Measurements from ENCODE around the gene CCDC57. TPM values are rescaled to one million over a fixed set of nuclear protein-coding genes. Genes with fewer than 3 reads are reported as not detected.

CCDC57 gene
- total RNA-seq, 3 donors from 2014 or later = 48.9 to 64.6 (median 60.5) TPM

DNA sequence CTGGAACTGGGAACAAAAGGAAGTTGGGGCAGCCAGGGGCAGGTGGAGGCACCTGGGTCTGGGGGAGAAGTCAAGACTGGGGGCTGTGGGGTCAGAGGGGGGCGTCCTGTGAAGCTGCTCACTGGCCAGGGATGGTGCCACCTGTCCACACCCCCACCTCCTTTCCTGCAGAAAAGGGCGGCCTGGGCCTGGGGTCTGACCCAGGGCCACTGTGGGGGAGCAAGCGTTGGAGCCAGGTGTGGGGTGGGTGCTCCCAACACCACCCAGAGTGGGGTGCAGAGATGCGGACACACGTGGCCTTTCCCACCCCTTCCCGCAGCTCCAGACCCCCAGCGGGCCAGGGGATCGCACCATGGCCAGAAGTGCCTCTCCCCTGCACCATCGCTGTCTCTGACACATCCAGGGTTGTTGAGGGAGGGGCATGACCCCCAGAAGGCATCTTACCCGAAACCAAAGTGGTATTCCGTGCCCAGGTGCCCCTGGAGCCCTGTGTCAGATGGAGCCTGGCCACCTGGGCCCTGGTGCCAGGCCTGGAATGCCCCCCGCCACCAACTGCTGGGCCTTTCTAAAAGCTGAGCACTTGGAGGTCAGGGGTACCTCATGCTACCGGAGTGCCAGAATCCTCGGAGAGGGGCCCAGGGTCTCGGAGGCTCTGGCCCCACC lies 13.6 kb upstream of the CCDC57 start:
- ATAC-seq (no peak), DNase-seq (no peak)
- H3K4me1 Mint-ChIP-seq (ENCODE audit: low read depth) = peaks cover 17% of the 10 kb centered on the region
- H3K27me3 Mint-ChIP-seq (ENCODE audit: low read depth) = no peaks in the 10 kb centered on the region
- H3K36me3 Mint-ChIP-seq (ENCODE audit: insufficient read depth) = no peaks in the 10 kb centered on the region
- no peak overlapping the region for H3K4me3 Mint-ChIP-seq
- H3K9me3 Mint-ChIP-seq = no peaks in the 10 kb centered on the region

DNA sequence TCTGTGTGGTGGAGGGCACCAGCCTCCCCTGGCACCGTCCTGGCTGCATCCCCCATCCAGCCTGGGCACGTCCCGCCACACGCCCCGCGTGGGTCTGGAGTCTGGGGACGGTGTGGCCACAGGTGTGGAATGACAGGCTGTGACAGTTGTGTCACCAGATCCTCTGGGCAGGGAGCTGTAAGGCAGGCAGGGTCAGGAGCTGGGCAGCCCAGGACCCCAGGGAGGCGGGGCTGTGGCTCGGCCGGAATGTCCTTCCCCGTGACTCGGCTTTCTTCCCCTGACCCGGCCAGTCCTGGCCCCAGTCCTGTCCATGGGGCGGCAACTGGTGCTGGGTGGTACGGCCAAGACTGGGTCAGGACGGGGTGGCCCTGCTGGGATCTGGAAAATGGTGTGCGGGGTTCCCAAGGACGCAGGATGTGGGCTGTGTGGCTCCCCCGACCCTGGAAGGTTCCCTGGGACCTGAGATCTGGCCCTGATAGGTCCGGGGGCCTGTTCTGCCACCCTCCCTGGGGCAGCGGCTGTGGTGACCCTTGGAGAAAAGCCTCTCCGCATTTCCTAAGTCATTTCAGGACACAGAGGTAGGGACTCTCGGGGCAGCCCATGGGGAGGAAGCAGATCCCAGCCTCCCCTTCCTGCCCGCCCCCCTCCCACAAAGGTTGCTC lies 12.9 kb upstream of the CCDC57 start:
- Mint-ChIP-seq H3K36me3 (ENCODE audit: insufficient read depth) (no peaks in the 10 kb centered on the region), H3K9me3 (no peaks in the 10 kb centered on the region), H3K4me3 (no peak overlapping the region), H3K4me1 (ENCODE audit: low read depth) (peaks cover 17% of the 10 kb centered on the region), H3K27me3 (ENCODE audit: low read depth) (no peaks in the 10 kb centered on the region)
- no peak for ATAC-seq
- no peak for DNase-seq

DNA sequence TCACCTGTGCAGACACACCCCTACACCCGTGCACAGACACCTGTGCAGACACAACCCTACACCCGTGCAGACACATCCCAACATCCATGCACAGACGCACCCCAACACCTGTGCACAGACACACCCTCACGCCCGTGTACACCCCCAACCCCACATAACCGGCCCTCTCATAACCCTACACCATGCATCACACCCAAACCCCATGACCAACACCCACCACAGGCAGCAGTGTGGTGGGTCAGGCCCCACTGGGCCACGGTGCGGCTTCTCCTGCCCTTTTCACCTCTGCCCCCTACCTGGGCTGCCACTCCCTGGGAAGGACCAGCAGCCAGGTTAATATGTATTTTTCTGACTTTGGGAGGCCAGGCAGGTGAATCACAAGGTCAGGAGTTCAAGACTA lies 12.0 kb upstream of the CCDC57 start:
- Mint-ChIP-seq H3K4me1 (ENCODE audit: low read depth) (peaks cover 10% of the 10 kb centered on the region), H3K36me3 (ENCODE audit: insufficient read depth) (no peaks in the 10 kb centered on the region), H3K9me3 (no peaks in the 10 kb centered on the region), H3K4me3 (no peak overlapping the region), H3K27me3 (ENCODE audit: low read depth) (no peaks in the 10 kb centered on the region)
- ATAC-seq (no peak), DNase-seq (no peak)

GRCh38 chr17:82223517-82223916 lies 10.9 kb upstream of the CCDC57 start:
- H3K36me3 Mint-ChIP-seq (ENCODE audit: insufficient read depth) = no peaks in the 10 kb centered on the region
- ATAC-seq (no peak), DNase-seq (no peak)
- no peak overlapping the region for H3K4me3 Mint-ChIP-seq
- no peaks in the 10 kb centered on the region for H3K27me3 Mint-ChIP-seq (ENCODE audit: low read depth)
- peaks cover 8% of the 10 kb centered on the region for H3K4me1 Mint-ChIP-seq (ENCODE audit: low read depth)
- H3K9me3 Mint-ChIP-seq = no peaks in the 10 kb centered on the region

GRCh38 chr17:82222816-82223215 lies 10.2 kb upstream of the CCDC57 start:
- ATAC-seq (no peak), DNase-seq (no peak)
- Mint-ChIP-seq H3K4me1 (ENCODE audit: low read depth) (peaks cover 5% of the 10 kb centered on the region), H3K9me3 (no peaks in the 10 kb centered on the region), H3K4me3 (no peak overlapping the region), H3K36me3 (ENCODE audit: insufficient read depth) (no peaks in the 10 kb centered on the region), H3K27me3 (ENCODE audit: low read depth) (no peaks in the 10 kb centered on the region)

- Mint-ChIP-seq H3K36me3 (ENCODE audit: insufficient read depth) (no peaks in the 10 kb centered on the region), H3K4me3 (no peak overlapping the region), H3K4me1 (ENCODE audit: low read depth) (peaks cover 8% of the 10 kb centered on the region), H3K27me3 (ENCODE audit: low read depth) (no peaks in the 10 kb centered on the region), H3K9me3 (no peaks in the 10 kb centered on the region)
- ATAC-seq = no peak
- DNase-seq = no peak
Observed at GRCh38 chr17:82221341-82221902, 8.8 kb upstream of the CCDC57 start.

DNA sequence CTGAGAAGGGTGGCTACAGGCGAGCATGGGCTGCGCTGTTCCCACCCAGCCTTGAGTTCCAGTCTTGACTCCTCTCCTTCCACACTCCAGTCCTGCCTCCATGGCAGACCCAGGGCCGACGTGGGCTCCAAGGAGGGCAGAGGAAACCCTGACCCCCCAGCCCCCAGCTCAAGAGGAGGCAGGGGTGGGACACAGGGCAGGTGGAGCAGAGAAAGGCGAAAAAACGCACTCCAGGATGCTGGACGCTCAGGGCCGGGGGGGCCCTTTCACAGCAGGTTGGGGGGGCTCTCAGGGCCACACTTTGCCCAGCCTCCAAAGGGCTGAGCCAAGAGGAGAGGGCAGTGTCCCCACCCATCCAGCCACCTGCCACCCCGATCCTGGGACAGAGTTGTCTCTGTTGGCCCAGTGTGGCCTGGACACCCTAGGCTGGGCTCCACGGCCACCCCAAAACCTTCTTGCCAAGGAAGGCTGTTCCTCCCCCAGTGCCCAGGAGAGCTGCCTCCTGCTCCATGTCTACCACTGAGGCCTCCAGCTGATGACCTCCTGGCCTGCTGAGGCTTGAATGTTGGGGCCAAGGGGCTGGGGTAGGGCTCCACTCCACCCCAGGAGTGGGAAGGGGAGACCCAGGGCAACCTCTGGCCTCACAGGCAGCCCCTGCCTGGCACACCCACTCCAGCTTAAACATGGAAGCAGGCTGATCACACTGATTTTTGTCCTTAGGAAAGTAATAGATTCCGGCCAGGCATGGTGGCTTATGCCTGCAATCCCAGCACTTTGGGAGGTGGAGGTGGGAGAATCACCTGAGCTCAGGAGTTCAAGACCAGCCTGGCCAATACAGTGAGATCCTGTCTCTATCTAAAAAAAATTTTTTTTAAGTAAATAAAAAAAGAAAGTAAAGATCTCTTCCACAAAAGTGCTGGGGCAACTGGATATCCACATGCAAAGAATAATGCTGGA lies 7.4 kb upstream of the CCDC57 start:
- ATAC-seq = no peak
- no peaks in the 10 kb centered on the region for H3K27me3 Mint-ChIP-seq (ENCODE audit: low read depth)
- H3K4me1 Mint-ChIP-seq (ENCODE audit: low read depth) = peaks cover 16% of the 10 kb centered on the region
- no peaks in the 10 kb centered on the region for H3K36me3 Mint-ChIP-seq (ENCODE audit: insufficient read depth)
- H3K4me3 Mint-ChIP-seq = no peak overlapping the region
- no peak for DNase-seq
- no peaks in the 10 kb centered on the region for H3K9me3 Mint-ChIP-seq

DNA sequence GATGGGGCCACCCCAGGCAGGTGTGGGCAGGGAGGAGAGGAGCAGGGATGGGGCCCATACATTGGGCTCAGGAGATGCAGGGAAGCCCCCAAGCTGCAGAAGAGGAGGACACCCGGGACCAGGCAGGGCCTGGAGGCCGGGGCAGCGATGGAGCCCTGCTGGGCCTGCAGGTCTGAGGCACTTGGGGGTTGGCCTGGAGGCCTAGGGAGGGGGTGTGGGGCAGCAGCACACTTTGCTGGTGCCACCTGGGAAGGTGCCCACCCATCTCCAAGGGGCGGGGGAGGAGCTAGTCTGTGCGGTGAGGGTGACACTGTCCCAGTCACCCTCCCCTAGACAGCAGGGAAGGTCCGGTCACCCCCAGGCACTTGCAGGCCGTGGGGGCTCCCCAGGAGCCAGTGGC lies 6.4 kb upstream of the CCDC57 start:
- Mint-ChIP-seq H3K4me1 (ENCODE audit: low read depth) (peaks cover 25% of the 10 kb centered on the region), H3K36me3 (ENCODE audit: insufficient read depth) (no peaks in the 10 kb centered on the region), H3K9me3 (no peaks in the 10 kb centered on the region), H3K27me3 (ENCODE audit: low read depth) (no peaks in the 10 kb centered on the region), H3K4me3 (no peak overlapping the region)
- DNase-seq = no peak
- ATAC-seq = no peak

GRCh38 chr17:82218349-82219075 lies 5.9 kb upstream of the CCDC57 start:
- no peak for ATAC-seq
- Mint-ChIP-seq H3K27me3 (ENCODE audit: low read depth) (no peaks in the 10 kb centered on the region), H3K4me1 (ENCODE audit: low read depth) (peaks cover 29% of the 10 kb centered on the region), H3K4me3 (no peak overlapping the region), H3K36me3 (ENCODE audit: insufficient read depth) (no peaks in the 10 kb centered on the region), H3K9me3 (no peaks in the 10 kb centered on the region)
- DNase-seq = no peak

DNA sequence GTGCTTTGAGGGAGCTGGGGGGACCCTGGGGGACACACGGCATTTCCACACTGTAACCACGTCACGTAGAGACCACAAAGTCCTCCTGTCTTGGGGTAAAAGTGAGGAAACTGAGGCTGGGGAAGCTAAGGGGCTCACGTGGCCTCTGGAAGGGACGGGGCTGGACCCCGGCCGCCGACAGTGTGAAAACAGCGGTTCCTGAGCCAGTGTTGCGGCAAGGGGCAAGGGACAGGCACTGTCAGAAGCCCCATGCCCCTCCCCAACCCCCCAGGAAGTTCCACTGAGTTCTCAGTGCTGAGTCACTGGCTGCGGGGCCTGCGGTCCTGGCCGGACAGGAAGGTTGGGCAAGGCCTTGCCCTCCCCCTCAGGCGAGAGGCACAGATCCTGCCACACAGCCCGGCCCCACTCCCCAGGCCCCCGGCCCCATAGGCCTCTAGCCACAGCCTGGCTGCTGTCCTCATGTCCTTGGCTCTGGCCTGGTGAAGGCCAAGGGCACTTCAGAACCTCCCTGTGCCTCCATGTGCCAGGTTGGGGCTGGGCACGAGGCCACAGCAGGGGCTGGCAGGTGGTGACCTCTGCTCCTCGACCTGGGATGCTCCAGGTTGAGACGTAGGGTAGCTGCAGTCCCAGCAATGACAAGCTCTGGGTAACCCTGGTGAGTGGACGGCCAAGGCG lies 5.0 kb upstream of the CCDC57 start:
- DNase-seq = no peak
- H3K27me3 Mint-ChIP-seq (ENCODE audit: low read depth) = no peaks in the 10 kb centered on the region
- no peaks in the 10 kb centered on the region for H3K9me3 Mint-ChIP-seq
- ATAC-seq = no peak
- H3K36me3 Mint-ChIP-seq (ENCODE audit: insufficient read depth) = no peaks in the 10 kb centered on the region
- H3K4me3 Mint-ChIP-seq = no peak overlapping the region
- H3K4me1 Mint-ChIP-seq (ENCODE audit: low read depth) = peaks cover 30% of the 10 kb centered on the region

DNA sequence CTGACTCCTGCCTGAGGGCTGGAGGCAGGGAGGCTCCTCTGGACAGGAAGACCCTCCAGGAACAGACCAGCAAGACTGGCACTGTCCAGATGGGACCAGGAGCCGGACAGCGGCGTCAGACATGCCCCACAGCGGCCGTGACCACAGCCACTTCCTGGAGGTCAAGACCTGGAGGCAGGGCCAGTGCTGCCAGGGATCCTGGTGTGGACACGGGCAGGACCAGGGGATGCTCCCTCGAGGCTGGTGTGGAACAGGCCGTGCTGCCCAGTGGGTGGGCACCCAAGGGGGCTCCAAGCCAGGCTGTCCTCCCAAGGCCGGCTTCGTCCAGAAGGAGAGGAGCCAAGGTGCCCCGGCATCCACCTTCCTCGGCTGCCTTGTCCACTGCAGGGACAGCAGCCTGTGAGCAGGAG lies 4.5 kb upstream of the CCDC57 start:
- Mint-ChIP-seq H3K4me3 (no peak overlapping the region), H3K9me3 (no peaks in the 10 kb centered on the region), H3K27me3 (ENCODE audit: low read depth) (no peaks in the 10 kb centered on the region), H3K36me3 (ENCODE audit: insufficient read depth) (no peaks in the 10 kb centered on the region), H3K4me1 (ENCODE audit: low read depth) (peaks cover 30% of the 10 kb centered on the region)
- ATAC-seq (no peak), DNase-seq (no peak)

DNA sequence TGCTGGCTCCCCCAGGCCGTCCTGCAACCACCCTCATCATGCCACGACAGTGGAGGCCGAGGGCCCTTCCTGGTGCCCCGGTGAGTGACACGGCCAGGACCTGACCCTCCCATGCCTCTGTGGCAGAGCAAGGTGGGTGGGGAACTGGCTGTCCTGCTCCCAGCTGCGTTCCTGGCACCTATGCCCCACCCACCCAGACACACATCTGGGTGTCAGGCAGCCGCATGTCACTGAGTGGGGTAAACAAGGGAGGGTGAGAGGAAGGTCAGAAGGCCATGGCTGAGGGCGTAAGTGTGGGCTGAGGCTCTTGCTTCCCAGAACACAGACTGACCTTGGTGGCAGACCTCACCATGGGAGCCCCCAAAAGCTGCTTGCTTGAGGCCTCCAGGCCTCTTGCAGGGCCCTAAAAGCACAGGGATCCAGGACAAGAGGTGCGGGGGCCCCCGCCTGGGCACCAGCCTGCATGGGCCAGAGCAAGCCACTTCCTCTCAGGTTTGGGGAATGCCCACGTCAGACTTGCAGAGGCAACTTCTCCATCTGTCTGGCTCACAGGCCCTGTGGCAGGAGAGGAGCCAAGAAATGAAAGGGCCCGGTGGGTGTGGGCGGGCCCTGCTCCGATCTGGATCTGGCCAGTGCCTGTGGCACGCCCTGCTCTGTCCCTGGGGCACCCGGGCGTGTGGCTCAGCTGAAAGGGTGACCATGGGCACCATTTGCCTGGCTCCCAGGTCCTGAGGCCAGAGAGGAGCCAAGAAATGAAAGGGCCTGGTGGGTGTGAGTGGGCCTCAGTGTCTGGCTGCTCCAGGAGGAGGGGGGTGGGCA lies 3.9 kb upstream of the CCDC57 start:
- H3K4me3 Mint-ChIP-seq = no peak overlapping the region
- no peaks in the 10 kb centered on the region for H3K9me3 Mint-ChIP-seq
- H3K4me1 Mint-ChIP-seq (ENCODE audit: low read depth) = peaks cover 34% of the 10 kb centered on the region
- H3K36me3 Mint-ChIP-seq (ENCODE audit: insufficient read depth) = no peaks in the 10 kb centered on the region
- DNase-seq (no peak), ATAC-seq (peak in 1 of 2 donors; percentile 18)
- H3K27me3 Mint-ChIP-seq (ENCODE audit: low read depth) = no peaks in the 10 kb centered on the region

- DNase-seq = no peak
- Mint-ChIP-seq H3K9me3 (no peaks in the 10 kb centered on the region), H3K4me3 (no peak overlapping the region), H3K27me3 (ENCODE audit: low read depth) (no peaks in the 10 kb centered on the region), H3K4me1 (ENCODE audit: low read depth) (peaks cover 37% of the 10 kb centered on the region), H3K36me3 (ENCODE audit: insufficient read depth) (no peaks in the 10 kb centered on the region)
- no peak for ATAC-seq
Observed at GRCh38 chr17:82215972-82216300, 3.3 kb upstream of the CCDC57 start.
